Motor neuron (in vitro differentiated cells): ENCODE results near the gene HMGB3. TPM values are rescaled to one million over a fixed set of nuclear protein-coding genes. Genes with fewer than 3 reads are reported as not detected.
A peak's percentile ranks its signal among the peaks of the same experiment; 100 is the strongest.
"Not testable (repeated sequence)": the region's sequence is repeated elsewhere in the genome, so short reads cannot be mapped to it uniquely, and the experiment has no call there.

Experiments
- ATAC-seq, 8 experiments: fragments of 200-7000 bp; cut with Tn5 transposase; replicated peaks in 6 of 8; 2 replicates each; pipeline ENCODE4 v1.8.0; 2021; ENCODE audit warnings: mild to moderate bottlenecking in 8 of 8, moderate library complexity in 8 of 8
- H3K27ac ChIP-seq, 2 donors: fragments of 250-450 bp; sonication (Bioruptor Pico); 2 replicates each; pipeline ENCODE4 v1.9.0; 2021; ENCODE audit warnings: antibody characterized with exemption in 2 of 2, mild to moderate bottlenecking in 2 of 2, moderate library complexity in 1 of 2
- H3K4me1 ChIP-seq, 2 donors: fragments of 250-450 bp; sonication (Bioruptor Pico); replicated peaks in 1 of 2; 2 replicates each; pipeline ENCODE4 v1.6.1; 2021; ENCODE audit warnings: antibody characterized with exemption in 2 of 2, mild to moderate bottlenecking in 2 of 2, moderate library complexity in 1 of 2
- H3K4me3 ChIP-seq, 5 donors: fragments of 250-450 bp; sonication (Bioruptor Pico); 2 replicates each; pipeline ENCODE4 v1.9.0; 2021; ENCODE audit warnings: antibody characterized with exemption in 5 of 5, mild to moderate bottlenecking in 5 of 5, moderate library complexity in 4 of 5
- WGBS, 10 experiments: fragments of 450-650 bp; shearing (Covaris generic); methylation state at CpG; one replicate each; pipeline ENCODE4 v1.0.0; 2022; 5-methylcytosine and 5-hydroxymethylcytosine counted together
- in situ Hi-C, 9 experiments: fragments of 400-800 bp; cut with MboI; loops; one replicate each; pipeline ENCODE4 v1.15.0; 2021; ENCODE audit warnings: low sequenced_read_pairs in 9 of 9, low pct_unique_long_range_greater_than_20kb in 2 of 9; ENCODE audit not compliant: unreplicated experiment in 9 of 9
- total RNA-seq, 8 experiments: library from RNA; unstranded; fragments of 300-600 nt; gene quantifications; 2 replicates each; pipeline versions ENCODE4 v1.2.3 to v1.2.4, GENCODE V29; 2022

HMGB3 gene
- total RNA-seq, 8 experiments from 2014 or later, result 3.9 to 171 (median 51.4) TPM

DNA sequence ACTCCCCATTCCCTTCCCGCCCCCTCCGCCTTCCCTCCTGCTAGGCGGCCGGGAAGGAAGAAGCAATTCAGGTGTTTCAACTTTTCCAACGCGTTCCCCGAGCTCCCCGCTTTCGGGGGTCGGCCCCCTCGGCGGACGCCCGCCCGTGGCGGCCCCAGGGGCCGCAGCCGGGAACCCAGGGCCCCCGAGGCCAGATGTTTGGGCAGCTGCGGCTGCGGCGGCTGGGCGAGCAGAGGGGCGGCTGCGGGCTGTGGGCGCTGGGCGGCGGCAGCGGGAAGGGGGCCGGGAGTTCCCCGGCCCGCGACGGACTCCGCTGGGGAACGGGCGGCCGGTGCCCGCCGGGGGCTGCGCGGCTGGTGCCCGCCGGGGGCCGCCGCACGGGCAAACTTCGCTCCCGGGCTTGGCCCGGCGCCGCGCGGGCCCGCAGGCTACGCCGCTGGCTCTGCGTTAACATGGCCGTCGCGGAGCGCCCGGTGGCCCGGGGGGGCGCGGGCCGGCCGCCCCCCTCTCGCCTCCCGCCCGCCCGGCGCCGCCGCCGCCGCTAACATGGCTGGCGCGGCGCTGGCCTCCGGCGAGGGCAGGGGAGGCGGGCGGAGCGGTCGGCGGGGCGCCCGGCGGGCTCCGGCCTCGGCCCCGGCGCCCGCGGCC, 510 bp downstream of the HMGB3 start:
- H3K4me3 ChIP-seq, result peak overlapping the region; percentile 67 to 89 (median 80)
- no CpG with 5 or more reads among the region's 96 CpGs for whole genome bisulfite sequencing, 10 experiments
- ATAC-seq, result peak; percentile 7 to 25 (median 8)
- peaks cover 0 to 6% of the 10 kb centered on the region in 2 donors for H3K4me1 ChIP-seq
- in situ Hi-C loops, result no loop called here
- H3K27ac ChIP-seq, result peak overlapping the region; percentile 81 to 95

DNA sequence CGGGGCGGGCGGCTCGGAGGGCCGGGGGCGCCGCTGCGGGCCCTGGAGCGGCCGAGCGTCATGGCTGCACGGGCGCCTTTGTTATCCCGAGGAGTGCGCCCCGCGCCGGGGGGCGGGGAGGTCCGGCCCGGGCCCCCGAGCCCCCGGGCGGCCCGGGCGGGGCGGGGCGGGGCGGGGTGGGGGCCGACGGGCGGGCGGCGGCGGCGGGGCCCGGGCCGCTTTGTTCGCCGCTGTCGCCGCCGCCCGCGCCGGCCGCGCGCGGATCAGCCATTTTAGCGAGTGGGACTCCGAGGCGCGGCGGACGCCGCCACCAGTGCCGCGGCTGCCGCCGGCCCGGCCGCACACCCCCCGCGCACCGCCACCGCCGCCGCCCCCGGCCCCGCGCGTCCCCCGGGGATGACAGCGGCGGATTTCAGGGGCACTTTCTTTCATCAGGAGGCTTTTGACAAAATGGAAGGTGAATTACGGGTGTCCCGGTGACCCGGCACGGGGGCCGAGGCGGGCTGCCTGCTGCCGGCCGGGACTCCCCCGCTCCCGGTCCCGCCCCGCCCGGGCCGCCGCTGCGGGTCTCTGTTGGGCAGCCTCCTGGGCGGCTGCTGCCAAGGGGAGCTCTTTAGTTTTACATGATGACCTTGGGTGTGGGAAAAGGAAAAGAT, 1.2 kb downstream of the HMGB3 start:
- H3K27ac ChIP-seq, result peak overlapping the region; percentile 81 to 95
- in situ Hi-C loops, result no loop called here
- peak overlapping the region; percentile 67 to 89 (median 80) for H3K4me3 ChIP-seq
- peaks cover 0 to 6% of the 10 kb centered on the region in 2 donors for H3K4me1 ChIP-seq
- peak in 6 of 8 experiments; percentile 3 to 19 (median 8) for ATAC-seq
- no CpG with 5 or more reads among the region's 93 CpGs for WGBS, 10 experiments

DNA sequence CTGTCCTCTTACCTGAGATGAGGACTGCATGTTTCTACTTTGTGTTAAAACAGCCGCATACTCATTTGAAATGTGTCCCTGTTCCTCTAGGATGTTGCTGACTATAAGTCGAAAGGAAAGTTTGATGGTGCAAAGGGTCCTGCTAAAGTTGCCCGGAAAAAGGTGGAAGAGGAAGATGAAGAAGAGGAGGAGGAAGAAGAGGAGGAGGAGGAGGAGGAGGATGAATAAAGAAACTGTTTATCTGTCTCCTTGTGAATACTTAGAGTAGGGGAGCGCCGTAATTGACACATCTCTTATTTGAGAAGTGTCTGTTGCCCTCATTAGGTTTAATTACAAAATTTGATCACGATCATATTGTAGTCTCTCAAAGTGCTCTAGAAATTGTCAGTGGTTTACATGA, 4.6 kb downstream of the HMGB3 start:
- in situ Hi-C loops, result not testable (repeated sequence)

GRCh38 chrX:150989420-150989819, 6.3 kb downstream of the HMGB3 start:
- no peak overlapping the region for H3K27ac ChIP-seq
- in situ Hi-C loops, result no loop called here
- peaks cover 0 to 6% of the 10 kb centered on the region in 2 donors for H3K4me1 ChIP-seq
- ATAC-seq, result no peak
- 40 to 83% (median 64%) methylated on average over 1 to 2 of the region's 2 CpGs; no CpG with 5 or more reads in 7 of the 10 experiments for WGBS, 10 experiments
- H3K4me3 ChIP-seq, result no peak overlapping the region

More for the DNA sequence above, 4.6 kb downstream of the HMGB3 start:
- H3K4me3 ChIP-seq, H3K4me1 ChIP-seq, ATAC-seq, H3K27ac ChIP-seq: not testable (repeated sequence)
- WGBS, 10 experiments, result 40 to 83% (median 77%) methylated on average over 1 to 6 of the region's 6 CpGs; no CpG with 5 or more reads in 6 of the 10 experiments

- in situ Hi-C loops, result no loop called here
- Histone ChIP-seq H3K4me3 (no peak overlapping the region), H3K4me1 (no peaks in the 10 kb centered on the region), H3K27ac (no peak overlapping the region)
- 34 to 80% (median 72%) methylated on average over 1 to 3 of the region's 5 CpGs; no CpG with 5 or more reads in 7 of the 10 experiments for WGBS, 10 experiments
- no peak for ATAC-seq
Observed at GRCh38 chrX:150990910-150991309, 7.8 kb downstream of the HMGB3 start.

DNA sequence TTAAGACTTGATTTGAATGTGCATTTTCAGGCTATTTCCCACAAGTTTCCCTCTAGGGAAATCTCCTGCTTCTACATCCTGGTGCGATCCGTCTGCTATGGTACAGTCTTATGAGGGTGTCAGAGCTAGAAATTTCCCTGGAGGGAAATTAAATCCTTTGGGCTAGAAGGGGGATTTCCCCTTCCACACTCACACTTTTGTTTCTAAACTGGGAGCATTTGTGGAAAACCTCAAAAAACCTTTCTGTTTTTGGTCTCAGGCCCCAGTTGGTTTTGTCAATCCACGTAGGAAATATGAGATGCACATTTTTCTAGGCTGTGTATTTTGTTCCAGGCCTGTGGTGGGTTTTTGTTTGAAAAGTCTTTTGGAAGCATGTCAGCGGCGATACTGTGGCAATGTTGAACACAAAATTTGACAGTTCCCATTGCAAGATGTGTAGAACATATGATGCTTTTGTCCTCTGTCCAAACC, 17.8 kb downstream of the HMGB3 start:
- Histone ChIP-seq H3K4me3 (no peak overlapping the region), H3K27ac (no peak overlapping the region), H3K4me1 (no peaks in the 10 kb centered on the region)
- WGBS, 10 experiments, result 39 to 93% (median 47%) methylated on average over 2 to 5 of the region's 5 CpGs; no CpG with 5 or more reads in 7 of the 10 experiments
- in situ Hi-C loops, result no loop called here
- no peak for ATAC-seq

DNA sequence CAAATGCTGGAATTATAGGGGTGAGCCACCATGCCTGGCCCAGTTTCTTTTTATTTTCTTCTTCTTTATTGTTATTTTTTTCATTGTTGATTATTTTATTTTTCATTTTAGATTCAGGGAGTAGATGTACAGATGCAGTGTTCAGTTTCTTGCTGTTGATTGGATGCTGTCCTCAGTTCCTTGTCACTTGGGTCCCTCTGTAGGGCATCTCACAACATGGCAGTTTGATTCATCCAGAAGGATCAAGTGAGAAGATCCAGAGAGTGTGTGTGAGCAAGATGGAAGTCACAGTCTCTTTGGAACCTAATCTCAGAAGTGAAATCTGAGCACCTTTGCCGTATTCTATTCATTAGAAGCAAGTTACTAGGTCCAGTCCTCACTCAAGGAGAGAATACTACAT, 20.9 kb downstream of the HMGB3 start:
- H3K27ac ChIP-seq, result no peak overlapping the region
- H3K4me1 ChIP-seq, result no peaks in the 10 kb centered on the region
- ATAC-seq, result no peak
- 40% methylated on average over 1 of the region's 1 CpG; no CpG with 5 or more reads in 9 of the 10 experiments for WGBS, 10 experiments
- in situ Hi-C loops, result no loop called here
- H3K4me3 ChIP-seq, result no peak overlapping the region

- in situ Hi-C loops, result no loop called here
- H3K4me1 ChIP-seq, result no peaks in the 10 kb centered on the region
- H3K27ac ChIP-seq, result no peak overlapping the region
Observed at GRCh38 chrX:151006410-151007109, 23.4 kb downstream of the HMGB3 start.

GRCh38 chrX:151009582-151009981, 26.4 kb downstream of the HMGB3 start:
- Histone ChIP-seq H3K4me1 (no peaks in the 10 kb centered on the region), H3K4me3 (no peak overlapping the region), H3K27ac (no peak overlapping the region)
- WGBS, 10 experiments, result 0 to 40% (median 0%) methylated on average over 1 of the region's 2 CpGs; no CpG with 5 or more reads in 7 of the 10 experiments
- in situ Hi-C loops, result no loop called here
- no peak for ATAC-seq

More at GRCh38 chrX:151006410-151007109, 23.4 kb downstream of the HMGB3 start:
- 20 to 60% (median 40%) methylated on average over 1 to 2 of the region's 4 CpGs; no CpG with 5 or more reads in 7 of the 10 experiments for WGBS, 10 experiments
- no peak overlapping the region for H3K4me3 ChIP-seq
- ATAC-seq, result no peak

DNA sequence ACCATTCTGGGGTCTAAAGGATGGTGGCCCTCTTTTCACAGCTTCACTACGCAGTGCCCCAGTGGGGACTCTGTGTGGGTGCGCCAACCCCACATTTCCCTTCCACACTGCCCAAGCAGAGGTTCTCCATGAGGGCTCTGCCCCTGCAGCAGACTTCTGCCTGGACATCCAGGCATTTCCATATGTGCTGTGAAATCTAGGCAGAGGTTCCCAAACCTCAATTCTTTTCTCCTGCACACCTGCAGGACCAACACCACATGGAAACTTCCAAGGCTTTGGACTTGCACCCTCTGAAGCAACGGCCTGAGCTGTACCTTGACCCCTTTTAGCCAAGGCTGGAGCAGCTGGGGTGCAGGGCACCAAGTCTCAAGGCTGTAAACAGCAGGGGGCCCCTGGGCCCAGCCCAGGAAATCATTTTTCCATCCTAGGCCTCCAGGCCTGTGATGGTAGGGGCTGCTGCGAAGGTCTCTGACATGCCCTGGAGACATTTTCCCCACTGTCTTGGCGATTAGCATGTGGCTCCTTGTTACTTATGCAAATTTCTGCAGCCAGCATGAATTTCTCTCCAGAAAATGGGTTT, 30.1 kb downstream of the HMGB3 start:
- Histone ChIP-seq H3K4me3 (no peak overlapping the region), H3K27ac (no peak overlapping the region), H3K4me1 (no peaks in the 10 kb centered on the region)
- 20 to 40% methylated on average over 1 to 2 of the region's 5 CpGs; no CpG with 5 or more reads in 8 of the 10 experiments for WGBS, 10 experiments
- ATAC-seq, result no peak
- in situ Hi-C loops, result no loop called here

GRCh38 chrX:151015684-151016083, 32.5 kb downstream of the HMGB3 start:
- ATAC-seq, result no peak
- 0 to 92% (median 31%) methylated on average over 1 to 2 of the region's 4 CpGs; no CpG with 5 or more reads in 7 of the 10 experiments for WGBS, 10 experiments

GRCh38 chrX:151019856-151020255, 36.7 kb downstream of the HMGB3 start:
- Histone ChIP-seq H3K27ac (no peak overlapping the region), H3K4me1 (no peaks in the 10 kb centered on the region), H3K4me3 (no peak overlapping the region)
- peak in 3 of 8 experiments; percentile 24 to 91 (median 91) for ATAC-seq
- in situ Hi-C loops, result no loop called here
- whole genome bisulfite sequencing, 10 experiments, result 0 to 71% methylated on average over 1 to 2 of the region's 2 CpGs; no CpG with 5 or more reads in 8 of the 10 experiments

More at GRCh38 chrX:151015684-151016083, 32.5 kb downstream of the HMGB3 start:
- Histone ChIP-seq H3K4me1 (no peaks in the 10 kb centered on the region), H3K27ac (no peak overlapping the region), H3K4me3 (no peak overlapping the region)
- in situ Hi-C loops, result no loop called here

DNA sequence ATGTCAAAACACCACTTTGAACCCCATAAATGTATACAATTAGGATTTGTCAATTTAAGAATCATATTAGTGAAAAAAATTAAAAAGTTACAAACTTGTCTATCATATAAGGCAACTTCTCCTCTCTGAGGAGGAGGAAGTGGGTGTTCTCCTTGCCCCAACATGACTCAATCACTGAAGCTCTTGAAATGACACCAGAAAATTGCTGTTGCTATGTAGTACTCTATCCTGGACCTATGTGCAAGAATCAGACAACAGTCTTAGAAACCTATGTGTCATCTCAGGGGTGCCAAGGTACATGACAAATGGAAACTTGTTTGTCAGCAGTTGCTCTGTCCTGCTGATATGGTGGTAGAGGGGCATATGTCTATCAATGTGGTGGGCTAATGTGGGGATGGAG, 47.7 kb downstream of the HMGB3 start:
- Histone ChIP-seq H3K27ac (no peak overlapping the region), H3K4me3 (no peak overlapping the region), H3K4me1 (no peaks in the 10 kb centered on the region)
- no peak for ATAC-seq
- in situ Hi-C loops, result no loop called here
